ENCODE measurements around the gene PRKAR1B.

PRKAR1B gene

GRCh38 chr7:575425-576366 is 151.4 kb downstream of the PRKAR1B start:
- no peak for DNase-seq (ENCODE audit: low read depth in 2 of 3, low spot score in 2 of 3)

DNA sequence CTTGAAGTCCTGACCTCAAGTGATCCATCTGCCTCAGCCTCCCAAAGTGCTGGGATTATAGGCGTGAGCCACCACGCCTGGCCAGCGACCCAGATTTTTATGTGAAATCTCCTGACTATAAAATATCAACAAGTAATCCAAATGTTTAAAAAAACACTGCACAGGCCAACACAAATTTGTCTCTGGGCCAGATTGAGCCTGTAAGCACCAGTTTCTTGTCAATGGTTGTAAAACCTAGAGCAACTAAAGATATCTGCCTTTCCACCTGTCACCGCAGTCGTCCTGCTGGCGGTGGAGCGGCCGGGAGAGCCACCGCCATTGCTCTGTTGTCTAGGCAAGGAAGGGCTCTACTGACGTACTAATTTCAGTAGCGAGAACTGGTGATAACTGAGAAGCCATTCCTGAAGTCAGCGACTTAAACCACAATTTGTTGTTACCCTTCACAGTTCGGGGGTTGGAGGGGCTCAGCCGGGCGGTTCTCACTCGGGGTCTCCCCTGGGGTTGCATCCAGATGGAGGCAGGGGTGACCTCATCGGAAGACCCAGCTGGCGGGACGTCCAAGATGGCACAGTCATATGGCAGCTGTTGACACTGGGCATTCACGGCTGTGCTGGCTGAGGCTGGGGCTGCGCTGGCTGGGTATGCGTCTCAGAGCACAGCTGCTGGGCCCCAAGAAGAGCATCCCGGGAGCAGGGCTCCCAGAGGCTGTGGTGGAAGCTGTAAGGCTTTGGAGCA is 152.3 kb downstream of the PRKAR1B start:
- DNase-seq (ENCODE audit: low read depth in 2 of 3, low spot score in 2 of 3): no peak

DNA sequence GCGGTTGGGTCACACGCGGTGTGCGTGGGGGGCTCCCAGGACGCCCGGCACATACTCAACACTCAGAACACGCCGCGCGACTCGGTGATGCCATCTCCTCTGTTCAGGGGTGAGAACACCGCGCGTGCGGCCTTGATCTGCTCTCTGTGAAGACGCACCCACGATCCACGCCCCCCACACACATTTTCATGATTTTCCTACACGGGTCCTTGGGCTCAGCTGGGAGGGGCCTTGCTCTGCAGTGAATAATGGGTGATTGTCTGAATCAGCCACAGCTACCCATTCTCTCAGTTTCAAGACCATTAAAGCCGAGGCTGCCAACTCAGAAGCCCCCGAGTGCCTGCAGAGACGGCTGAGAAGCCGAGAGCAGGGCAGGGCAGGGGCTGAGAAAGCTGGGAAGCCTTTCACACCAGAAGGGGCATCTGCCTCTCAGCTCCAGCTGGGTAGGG is 153.1 kb downstream of the PRKAR1B start:
- DNase-seq (ENCODE audit: low read depth in 2 of 3, low spot score in 2 of 3): no peak

GRCh38 chr7:573269-573932 is 153.7 kb downstream of the PRKAR1B start:
- no peak for DNase-seq (ENCODE audit: low read depth in 2 of 3, low spot score in 2 of 3)

DNA sequence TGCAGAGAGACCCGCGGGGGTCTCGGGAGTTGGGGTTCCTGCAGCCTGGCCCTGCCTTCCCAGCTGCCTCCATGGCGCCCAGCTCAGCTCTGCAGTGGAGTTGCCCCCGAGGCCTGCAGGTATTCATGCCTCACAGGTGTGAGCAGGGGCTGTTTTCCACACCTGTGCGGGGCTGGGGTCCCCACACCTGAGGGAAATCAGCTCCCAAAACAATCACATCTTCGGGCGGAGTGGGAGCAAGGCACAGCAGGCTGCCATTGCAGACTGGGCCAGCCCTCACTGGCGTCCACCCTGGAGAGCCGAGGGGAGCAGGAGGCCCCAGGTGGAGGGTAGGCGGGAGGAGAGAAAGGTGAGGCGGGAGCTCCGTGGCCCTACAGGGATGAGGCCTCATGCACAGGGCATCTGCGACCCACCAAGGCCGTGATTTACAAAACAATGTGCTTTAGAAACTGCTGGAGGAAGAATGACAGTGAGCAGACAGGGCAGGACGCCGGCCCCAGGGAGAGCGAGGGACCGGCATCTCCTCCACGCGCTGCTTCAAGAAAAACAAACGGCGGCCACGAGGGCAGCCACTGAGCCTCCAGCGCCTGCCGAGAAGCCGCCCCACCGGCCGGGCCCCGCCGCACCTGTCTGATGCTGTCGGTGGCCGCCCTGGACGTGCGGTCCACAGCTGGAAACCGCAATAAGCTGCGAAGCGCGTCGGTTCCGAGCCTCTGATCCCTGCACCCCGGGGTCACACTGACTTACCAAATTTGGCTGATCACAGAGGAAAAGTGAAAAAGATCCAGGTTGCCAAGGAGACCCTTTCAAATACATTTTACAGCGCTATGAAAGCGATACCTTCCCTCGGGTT is 154.4 kb downstream of the PRKAR1B start:
- no peak for DNase-seq (ENCODE audit: low read depth in 2 of 3, low spot score in 2 of 3)

DNA sequence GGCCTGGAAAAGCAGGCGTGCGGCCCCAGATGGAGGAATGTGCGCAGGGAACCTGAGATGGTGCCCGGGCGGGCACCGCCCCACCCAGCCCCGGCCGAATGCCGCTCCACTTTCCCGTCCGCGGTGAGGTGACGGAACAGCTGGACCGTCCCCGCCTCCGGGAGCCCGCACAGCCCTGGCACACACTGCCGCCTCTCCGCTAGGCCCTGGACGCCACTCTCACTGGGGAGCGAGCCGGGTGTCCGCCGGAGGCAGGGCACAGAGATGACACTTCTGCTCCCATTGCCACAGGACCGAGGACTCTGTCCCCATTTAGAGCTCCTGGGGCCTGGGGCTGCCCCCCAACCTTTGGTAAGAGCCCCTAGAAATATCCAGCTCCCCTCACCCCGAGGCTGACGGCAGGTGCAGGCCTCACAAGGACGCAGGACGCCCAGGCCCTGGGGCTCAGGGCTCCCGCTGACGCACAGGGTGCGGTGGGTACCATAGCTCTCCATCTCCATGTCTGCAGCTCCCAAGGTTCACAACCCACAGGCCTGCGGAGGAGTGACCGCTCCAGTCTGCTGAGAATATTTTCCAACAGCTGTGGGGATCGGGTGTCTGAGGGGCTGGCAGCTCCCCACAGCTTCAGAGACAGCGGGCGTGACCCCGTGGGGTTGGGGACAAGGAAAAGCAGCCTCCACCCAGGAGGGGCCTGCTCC is 155.2 kb downstream of the PRKAR1B start:
- DNase-seq (ENCODE audit: low read depth in 2 of 3, low spot score in 2 of 3): no peak

DNA sequence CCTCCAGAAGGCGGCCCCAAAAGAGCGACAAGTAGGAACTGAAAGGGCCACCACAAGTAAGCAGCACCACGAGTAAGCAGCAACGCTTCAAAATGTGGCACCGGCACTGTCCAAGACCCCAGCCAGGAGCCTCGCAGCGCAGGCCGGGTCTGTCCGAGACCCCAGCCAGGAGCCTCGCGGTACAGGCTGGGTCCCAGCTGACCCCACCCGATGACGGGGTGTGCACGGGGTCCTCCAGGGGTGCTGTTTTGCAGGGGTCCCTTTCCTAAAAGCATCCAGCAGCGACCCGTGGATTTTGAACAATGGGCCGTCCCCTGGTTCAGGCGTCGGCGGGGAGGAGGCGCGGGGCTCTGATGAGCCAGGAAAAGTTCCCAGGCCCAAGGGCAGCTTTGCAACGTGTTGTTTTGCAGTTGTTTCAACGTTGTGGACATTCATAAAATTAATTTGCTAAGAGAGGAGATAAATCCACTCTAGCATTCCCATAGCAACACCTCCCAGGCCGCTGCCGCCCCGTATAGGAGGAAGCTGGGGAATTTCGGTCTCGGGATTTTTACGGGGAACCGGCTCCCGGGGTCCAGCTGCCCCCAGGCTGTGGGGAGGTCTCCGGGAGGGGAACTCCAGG is 155.9 kb downstream of the PRKAR1B start:
- DNase-seq (ENCODE audit: low read depth in 2 of 3, low spot score in 2 of 3): no peak

DNA sequence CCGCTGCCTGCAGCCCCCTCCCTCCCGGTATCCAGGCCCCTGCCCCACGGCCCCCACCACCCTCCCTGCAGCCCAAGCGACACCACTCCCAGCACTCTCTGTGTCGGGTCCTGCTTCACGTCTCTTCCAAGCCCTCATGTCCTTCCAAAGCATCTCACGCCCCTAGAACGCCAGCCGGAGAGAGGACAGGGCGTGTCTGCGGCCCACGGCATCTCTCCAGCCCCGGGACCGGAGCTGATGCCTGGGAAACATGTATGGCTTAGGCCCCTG is 156.3 kb downstream of the PRKAR1B start:
- DNase-seq (ENCODE audit: low read depth in 2 of 3, low spot score in 2 of 3): no peak

GRCh38 chr7:569996-570800 is 156.9 kb downstream of the PRKAR1B start:
- no peak for DNase-seq (ENCODE audit: low read depth in 2 of 3, low spot score in 2 of 3)

DNA sequence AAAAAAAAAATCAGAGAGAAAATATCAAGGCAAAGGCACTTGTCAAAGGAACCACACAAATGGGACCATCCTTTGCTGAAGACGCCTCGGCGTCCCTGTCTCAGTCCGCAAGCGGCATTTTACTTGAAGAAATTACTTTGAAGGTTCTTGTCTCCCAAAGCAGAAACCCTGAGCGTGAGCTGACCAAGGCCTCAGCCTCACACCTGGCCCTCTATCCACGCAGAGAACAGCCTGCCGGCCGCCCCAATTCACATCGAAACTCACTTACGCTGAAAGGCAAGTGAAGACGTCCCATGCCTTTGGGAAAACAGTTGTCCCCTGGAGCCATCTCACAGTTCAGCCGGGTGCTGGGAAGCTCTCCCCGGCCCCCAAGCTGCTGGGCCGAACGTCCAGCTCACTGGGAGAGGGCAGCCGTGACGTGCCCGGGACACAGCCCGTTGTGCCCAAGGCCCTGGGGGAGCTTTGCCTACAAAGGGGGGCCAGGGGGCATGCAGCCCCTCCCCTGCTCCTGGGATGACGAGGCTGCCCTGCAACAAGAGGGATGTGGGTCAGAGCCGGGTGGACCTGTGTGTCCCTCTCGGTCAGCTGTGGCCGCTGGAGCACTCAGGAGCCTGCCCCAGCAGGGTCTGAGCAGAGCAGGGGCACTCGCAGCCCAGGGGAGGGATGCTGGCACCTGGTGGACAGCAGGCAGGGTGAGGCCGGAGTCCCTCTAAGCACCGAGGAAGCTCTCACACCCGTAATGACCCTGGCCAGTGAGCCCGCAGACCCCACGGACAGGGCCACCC is 157.8 kb downstream of the PRKAR1B start:
- DNase-seq (ENCODE audit: low read depth in 2 of 3, low spot score in 2 of 3): no peak

- DNase-seq (ENCODE audit: low read depth in 2 of 3, low spot score in 2 of 3): no peak
Observed at GRCh38 chr7:568031-568951, 158.8 kb downstream of the PRKAR1B start.

GRCh38 chr7:567305-567883 is 159.7 kb downstream of the PRKAR1B start:
- DNase-seq (ENCODE audit: low read depth in 2 of 3, low spot score in 2 of 3): no peak

- DNase-seq (ENCODE audit: low read depth in 2 of 3, low spot score in 2 of 3): no peak
Observed at GRCh38 chr7:566100-566499, 161.0 kb downstream of the PRKAR1B start.

GRCh38 chr7:564176-564865 is 162.8 kb downstream of the PRKAR1B start:
- DNase-seq (ENCODE audit: low read depth in 2 of 3, low spot score in 2 of 3): no peak

- DNase-seq (ENCODE audit: low read depth in 2 of 3, low spot score in 2 of 3): no peak
Observed at GRCh38 chr7:563629-564170, 163.4 kb downstream of the PRKAR1B start.
